ENCODE data around the gene RP2. TPM values are rescaled to one million over a fixed set of nuclear protein-coding genes. Genes with fewer than 3 reads are reported as not detected.

RP2 gene
- total and polyA plus RNA-seq, 2 of the 8 experiments (the other 6 are each of a cell fraction or from before 2014, with no cell fraction given) = 2.2 to 6.9 TPM

DNA sequence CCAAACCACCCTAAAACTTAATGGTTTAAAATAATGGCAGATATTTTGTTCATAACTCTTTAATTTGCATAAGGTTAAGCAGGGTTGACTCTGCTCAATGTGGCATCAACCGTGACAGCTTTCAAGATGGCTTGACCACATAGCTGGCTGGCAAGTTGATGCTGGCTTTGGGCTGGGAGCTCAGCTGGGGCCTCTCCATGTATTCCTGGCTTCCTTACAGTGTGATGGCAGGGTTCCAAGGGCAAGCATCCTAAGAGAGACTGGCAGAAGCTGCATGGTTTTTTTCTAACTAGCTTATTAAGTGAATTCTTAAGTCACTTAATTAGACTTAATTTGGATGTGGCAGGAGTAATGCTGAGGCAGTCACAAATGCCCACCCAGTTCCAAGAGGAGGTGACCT is 4.5 kb downstream of the RP2 start (continued):
- no peak for TF ChIP-seq CHD7 (IDR thresholded peaks at IDR 0.05; ENCODE audit: insufficient replicate concordance, low read length)
- no peak for TF ChIP-seq KDM1A (IDR thresholded peaks at IDR 0.05; ENCODE audit: borderline replicate concordance, low read length)
- no peak for TF ChIP-seq CHD1 (IDR thresholded peaks at IDR 0.05; ENCODE audit: low read depth, low read length)
- no peak for TF ChIP-seq RNF2 (IDR thresholded peaks at IDR 0.05; ENCODE audit: borderline replicate concordance, low read depth, low read length, missing control alignments, poor library complexity, severe bottlenecking)
- TF ChIP-seq ASH2L (IDR thresholded peaks at IDR 0.05; ENCODE audit: low read length) = no peak
